Tibial nerve (tissue), 4 donors: Measurements from ENCODE around the gene ZFYVE9. TPM values are rescaled to one million over a fixed set of nuclear protein-coding genes. Genes with fewer than 3 reads are reported as not detected.

Experiments
- DNase-seq, 2 donors: peaks; one replicate each; pipeline ENCODE4 v3.0.0-alpha.2; 2019; ENCODE audit warnings: low spot score in 2 of 2
- H3K27ac ChIP-seq, 4 donors: fragments of 200-600 bp; sonication (generic) in 3 of 4; one replicate each; pipeline ENCODE4 v1.5.1; 2017 to 2019; ENCODE audit warnings: mild to moderate bottlenecking in 1 of 4
- H3K27me3 ChIP-seq, 2 donors: fragments of 200-600 bp; sonication (generic) in 1 of 2; one replicate each; pipeline versions ENCODE4 v1.5.1 to v1.6.0; 2017 to 2019
- H3K36me3 ChIP-seq, 3 donors: fragments of 200-600 bp; sonication (generic); one replicate each; pipeline ENCODE4 v1.5.1; 2018 to 2019
- H3K4me1 ChIP-seq, 4 donors: fragments of 200-600 bp; sonication (generic) in 3 of 4; one replicate each; pipeline ENCODE4 v1.5.1; 2017 to 2019
- H3K4me3 ChIP-seq, 4 donors: fragments of 200-600 bp; sonication (generic) in 3 of 4; one replicate each; pipeline ENCODE4 v1.5.1; 2017 to 2019; ENCODE audit warnings: mild to moderate bottlenecking in 1 of 4, moderate library complexity in 1 of 4
- H3K9me3 ChIP-seq, 4 donors: fragments of 200-600 bp; sonication (generic) in 3 of 4; one replicate each; pipeline ENCODE4 v1.5.1; 2017 to 2019
- EP300 ChIP-seq, 2 donors: sonication (generic); formaldehyde crosslinking; IDR thresholded peaks; one replicate each; pipeline ENCODE4 v1.6.1; 2017; ENCODE audit warnings: antibody characterized with exemption in 2 of 2, mild to moderate bottlenecking in 1 of 2
- POLR2A ChIP-seq, 2 donors: fragments of 450-650 bp; IDR thresholded peaks; one replicate each; pipeline ENCODE4 v1.6.1; 2017; ENCODE audit warnings: antibody characterized with exemption in 2 of 2, mild to moderate bottlenecking in 2 of 2, moderate library complexity in 2 of 2
- WGBS, 2 donors: methylation state at CpG; one replicate each; pipeline ENCODE4 v1.1.5; 2018; 5-methylcytosine and 5-hydroxymethylcytosine counted together
- total RNA-seq, 4 donors: library from RNA; depleted of rRNA; stranded (reverse); fragments of >200 nt; gene quantifications; one replicate each; pipeline ENCODE4 v1.1.0, GENCODE V29; 2016
- TF ChIP-seq, protein P1 (sequence below), 5 experiments: fragments of 200-600 bp in 3 of 5; fragments of 450-650 bp in 2 of 5; sonication (generic) in 3 of 5; IDR thresholded peaks; one replicate each; pipeline ENCODE4 v1.5.1; 2016 to 2019; ENCODE audit warnings: antibody characterized with exemption in 5 of 5, mild to moderate bottlenecking in 3 of 5, moderate library complexity in 2 of 5

Gene ZFYVE9
- total RNA-seq, 4 donors from 2014 or later, result 29.1 to 39.6 (median 35.0) TPM

GRCh38 chr1:52294580-52294979 is 152.7 kb downstream of the ZFYVE9 start:
- H3K27ac ChIP-seq, result no peak overlapping the region
- no peak overlapping the region for H3K4me3 ChIP-seq
- H3K4me1 ChIP-seq, result no peaks in the 10 kb centered on the region
- no peak for DNase-seq
- no peaks in the 10 kb centered on the region for H3K27me3 ChIP-seq
- TF ChIP-seq POLR2A (IDR thresholded peaks at IDR 0.05) (no peak), EP300 (IDR thresholded peaks at IDR 0.05) (no peak)
- TF ChIP-seq, protein P1, sequence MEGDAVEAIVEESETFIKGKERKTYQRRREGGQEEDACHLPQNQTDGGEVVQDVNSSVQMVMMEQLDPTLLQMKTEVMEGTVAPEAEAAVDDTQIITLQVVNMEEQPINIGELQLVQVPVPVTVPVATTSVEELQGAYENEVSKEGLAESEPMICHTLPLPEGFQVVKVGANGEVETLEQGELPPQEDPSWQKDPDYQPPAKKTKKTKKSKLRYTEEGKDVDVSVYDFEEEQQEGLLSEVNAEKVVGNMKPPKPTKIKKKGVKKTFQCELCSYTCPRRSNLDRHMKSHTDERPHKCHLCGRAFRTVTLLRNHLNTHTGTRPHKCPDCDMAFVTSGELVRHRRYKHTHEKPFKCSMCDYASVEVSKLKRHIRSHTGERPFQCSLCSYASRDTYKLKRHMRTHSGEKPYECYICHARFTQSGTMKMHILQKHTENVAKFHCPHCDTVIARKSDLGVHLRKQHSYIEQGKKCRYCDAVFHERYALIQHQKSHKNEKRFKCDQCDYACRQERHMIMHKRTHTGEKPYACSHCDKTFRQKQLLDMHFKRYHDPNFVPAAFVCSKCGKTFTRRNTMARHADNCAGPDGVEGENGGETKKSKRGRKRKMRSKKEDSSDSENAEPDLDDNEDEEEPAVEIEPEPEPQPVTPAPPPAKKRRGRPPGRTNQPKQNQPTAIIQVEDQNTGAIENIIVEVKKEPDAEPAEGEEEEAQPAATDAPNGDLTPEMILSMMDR (IDR thresholded peaks at IDR 0.05), result no peak
- H3K36me3 ChIP-seq, result peaks cover 0 to 21% (median 0%) of the 10 kb centered on the region in 3 donors
- WGBS, 2 donors, result 82 to 100% methylated on average over 1 of the region's 1 CpG
- no peaks in the 10 kb centered on the region for H3K9me3 ChIP-seq

GRCh38 chr1:52296345-52296744 is 154.5 kb downstream of the ZFYVE9 start:
- TF ChIP-seq POLR2A (IDR thresholded peaks at IDR 0.05), result no peak
- TF ChIP-seq EP300 (IDR thresholded peaks at IDR 0.05), result no peak
- TF ChIP-seq, protein P1 (IDR thresholded peaks at IDR 0.05), result peak; percentile 48 to 67 (median 62)
- no peaks in the 10 kb centered on the region for H3K27me3 ChIP-seq
- peak in 1 of 2 donors; percentile 42 for DNase-seq
- H3K36me3 ChIP-seq, result peaks cover 0 to 18% (median 0%) of the 10 kb centered on the region in 3 donors
- H3K9me3 ChIP-seq, result no peaks in the 10 kb centered on the region
- no peaks in the 10 kb centered on the region for H3K4me1 ChIP-seq
- WGBS, 2 donors, result 16 to 19% methylated on average over 2 of the region's 2 CpGs
- no peak overlapping the region for H3K27ac ChIP-seq
- no peak overlapping the region for H3K4me3 ChIP-seq

GRCh38 chr1:52305417-52306226 is 163.7 kb downstream of the ZFYVE9 start:
- WGBS, 2 donors, result 91 to 93% methylated on average over 10 to 13 of the region's 13 CpGs
- no peak for DNase-seq
- Histone ChIP-seq H3K27ac (no peak overlapping the region), H3K4me1 (no peaks in the 10 kb centered on the region), H3K36me3 (peaks cover 0 to 50% (median 0%) of the 10 kb centered on the region in 3 donors), H3K27me3 (no peaks in the 10 kb centered on the region), H3K9me3 (no peaks in the 10 kb centered on the region), H3K4me3 (no peak overlapping the region)
- TF ChIP-seq POLR2A (IDR thresholded peaks at IDR 0.05) (no peak), EP300 (IDR thresholded peaks at IDR 0.05) (no peak)
- TF ChIP-seq, protein P1 (IDR thresholded peaks at IDR 0.05), result no peak

DNA sequence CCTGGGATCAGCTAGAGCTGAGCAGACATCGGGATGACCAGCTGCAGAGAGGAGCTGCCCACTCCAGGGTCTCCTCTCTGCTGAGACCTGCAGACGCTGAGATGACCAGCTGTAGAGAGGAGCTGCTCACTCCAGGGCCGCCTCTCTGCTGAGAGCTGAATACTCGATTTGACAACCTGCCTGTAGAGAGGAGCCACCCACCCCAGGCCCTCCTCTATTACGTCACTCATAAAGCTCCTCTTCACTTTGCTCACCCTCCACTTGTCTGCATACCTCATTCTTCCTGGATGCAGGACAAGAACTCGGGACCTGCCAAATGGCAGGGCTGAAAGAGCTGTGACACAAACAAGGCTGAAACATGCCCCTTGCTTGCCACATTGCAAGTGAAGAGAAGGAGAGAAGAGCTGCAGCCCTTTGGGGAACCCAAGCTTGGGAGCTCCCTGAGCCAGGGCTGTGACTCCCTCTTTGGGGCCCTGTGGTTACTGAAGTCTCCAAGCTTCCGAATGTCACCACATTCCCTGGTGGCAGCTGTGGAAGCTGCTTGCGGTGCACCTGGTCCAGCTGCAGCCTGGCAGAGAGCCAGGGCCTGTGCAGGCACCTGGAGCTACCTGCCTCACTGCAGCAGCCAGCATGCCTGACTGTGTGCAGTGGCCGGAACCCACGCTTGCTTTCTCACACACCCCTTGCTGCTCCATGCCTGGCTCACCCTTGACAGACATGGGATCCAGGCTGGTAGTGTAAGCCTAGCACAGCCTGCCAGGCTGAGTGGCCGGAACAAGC is 164.5 kb downstream of the ZFYVE9 start:
- Histone ChIP-seq H3K36me3 (peaks cover 0 to 58% (median 0%) of the 10 kb centered on the region in 3 donors), H3K4me1 (no peaks in the 10 kb centered on the region), H3K4me3 (no peak overlapping the region), H3K27ac (no peak overlapping the region), H3K9me3 (no peaks in the 10 kb centered on the region), H3K27me3 (no peaks in the 10 kb centered on the region)
- DNase-seq, result no peak
- WGBS, 2 donors, result 85 to 92% methylated on average over 7 to 10 of the region's 11 CpGs
- TF ChIP-seq, protein P1 (IDR thresholded peaks at IDR 0.05), result no peak
- TF ChIP-seq POLR2A (IDR thresholded peaks at IDR 0.05), result no peak
- no peak for TF ChIP-seq EP300 (IDR thresholded peaks at IDR 0.05)

DNA sequence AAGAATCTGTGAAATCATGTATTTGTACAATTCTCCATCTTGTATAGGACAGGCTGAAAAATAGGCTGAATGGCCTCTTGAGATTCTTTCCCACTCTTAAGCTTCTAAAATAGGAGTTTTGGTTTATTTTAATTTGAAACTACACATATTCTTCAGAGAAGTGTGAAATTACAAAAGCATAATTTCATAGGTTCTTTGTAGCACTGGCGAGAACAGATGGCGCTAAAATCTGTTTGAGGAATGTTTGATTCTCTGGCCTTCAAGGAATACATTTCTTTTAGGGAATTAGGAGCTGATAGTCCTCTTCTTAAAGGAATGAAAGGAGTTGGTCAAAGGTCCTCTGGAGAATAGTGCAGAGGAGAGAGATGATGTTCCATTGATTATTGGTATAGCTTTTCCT is 179.2 kb downstream of the ZFYVE9 start:
- TF ChIP-seq POLR2A (IDR thresholded peaks at IDR 0.05), result no peak
- TF ChIP-seq, protein P1 (IDR thresholded peaks at IDR 0.05), result no peak
- TF ChIP-seq EP300 (IDR thresholded peaks at IDR 0.05), result no peak
- WGBS, 2 donors, result 95 to 97% methylated on average over 2 of the region's 2 CpGs
- no peak for DNase-seq
- no peak overlapping the region for H3K4me3 ChIP-seq
- no peak overlapping the region for H3K27ac ChIP-seq
- H3K36me3 ChIP-seq, result peaks cover 0 to 7% (median 0%) of the 10 kb centered on the region in 3 donors
- H3K27me3 ChIP-seq, result no peaks in the 10 kb centered on the region
- H3K4me1 ChIP-seq, result no peaks in the 10 kb centered on the region
- H3K9me3 ChIP-seq, result no peaks in the 10 kb centered on the region
